HG03460 (cell line): ENCODE results near the gene RGL1.

Experiments
- ATAC-seq: cut with Tn5 transposase; IDR thresholded peaks from one replicate; pipeline ENCODE4 v1.9.1; 2021; ENCODE audit not compliant: unreplicated experiment

The RGL1 gene

DNA sequence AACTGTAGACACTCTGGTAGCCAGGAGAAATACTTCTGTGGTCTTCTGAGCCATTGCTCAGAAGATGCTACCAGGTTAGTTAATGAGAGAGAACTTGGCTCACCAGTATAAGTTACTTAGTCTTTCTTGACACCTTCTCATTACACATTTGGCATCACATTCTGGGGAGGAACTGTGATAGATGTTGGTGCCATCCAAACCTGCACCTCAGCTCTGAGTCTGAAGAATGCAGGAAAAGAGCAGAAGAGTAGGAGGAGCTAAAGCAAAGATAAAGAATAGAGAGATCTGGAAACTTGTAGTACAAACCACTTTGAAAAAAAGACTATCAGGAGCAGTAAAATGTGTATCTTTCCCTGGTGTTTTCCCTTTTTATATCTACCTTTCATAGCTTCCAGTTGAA is 58.9 kb downstream of the RGL1 start:
- no peak for ATAC-seq

DNA sequence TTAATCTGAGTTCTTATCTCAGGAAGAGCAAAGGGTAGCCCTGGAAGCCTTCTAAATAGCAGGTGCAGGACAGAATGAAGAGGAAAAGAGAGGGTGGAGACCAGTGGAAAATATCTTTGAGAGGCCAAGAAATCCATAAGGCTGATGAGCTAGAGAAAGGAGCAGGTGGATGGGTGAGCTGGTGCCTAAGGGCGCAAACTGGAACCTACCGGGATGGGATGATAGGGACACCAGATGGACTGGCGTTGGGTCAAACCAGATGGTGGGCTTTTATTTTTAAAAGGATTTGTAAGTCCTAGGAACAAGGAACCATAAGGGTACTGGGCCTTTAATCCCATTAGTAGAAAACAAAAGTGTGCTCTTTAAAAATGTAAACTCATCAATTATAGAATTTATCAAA is 59.7 kb downstream of the RGL1 start:
- ATAC-seq: no peak

DNA sequence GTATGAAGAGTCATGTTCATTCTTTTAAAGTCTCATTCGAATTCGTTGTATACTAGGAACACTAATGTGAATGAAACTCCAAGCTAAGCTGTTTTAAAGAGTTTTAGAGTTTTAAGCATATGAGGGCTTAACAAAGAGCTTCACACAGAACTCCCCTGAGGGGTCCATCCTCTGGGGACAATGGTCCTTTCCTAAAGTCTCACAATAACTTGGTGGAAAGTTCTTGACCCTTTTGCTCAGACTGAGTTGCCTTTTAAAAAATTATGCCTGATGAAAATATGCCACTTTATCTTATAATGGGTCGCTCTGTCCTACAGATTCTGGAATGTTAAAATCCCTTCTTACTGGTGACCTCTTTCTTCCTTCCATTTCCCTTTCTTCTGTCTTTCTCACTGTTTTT is 64.3 kb downstream of the RGL1 start:
- no peak for ATAC-seq

DNA sequence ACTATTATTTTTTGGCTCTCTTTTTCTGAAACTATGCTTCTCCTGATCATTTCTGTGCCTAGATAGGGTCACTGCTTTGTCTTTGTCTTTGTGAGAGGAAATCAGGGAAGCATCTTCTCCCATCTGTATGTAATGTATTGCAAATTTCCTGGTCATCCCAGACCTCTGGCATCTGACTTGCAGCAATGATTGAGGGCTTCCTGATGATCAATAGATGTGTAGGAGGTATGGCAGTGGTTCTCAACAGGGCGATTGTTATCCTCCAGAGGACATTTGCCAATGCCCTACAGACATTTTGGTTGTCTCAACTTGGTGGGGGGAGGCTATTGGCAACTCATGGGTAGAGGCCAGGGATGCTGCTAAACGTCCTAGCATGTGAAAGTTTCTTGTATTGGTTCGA is 64.7 kb downstream of the RGL1 start:
- no peak for ATAC-seq

DNA sequence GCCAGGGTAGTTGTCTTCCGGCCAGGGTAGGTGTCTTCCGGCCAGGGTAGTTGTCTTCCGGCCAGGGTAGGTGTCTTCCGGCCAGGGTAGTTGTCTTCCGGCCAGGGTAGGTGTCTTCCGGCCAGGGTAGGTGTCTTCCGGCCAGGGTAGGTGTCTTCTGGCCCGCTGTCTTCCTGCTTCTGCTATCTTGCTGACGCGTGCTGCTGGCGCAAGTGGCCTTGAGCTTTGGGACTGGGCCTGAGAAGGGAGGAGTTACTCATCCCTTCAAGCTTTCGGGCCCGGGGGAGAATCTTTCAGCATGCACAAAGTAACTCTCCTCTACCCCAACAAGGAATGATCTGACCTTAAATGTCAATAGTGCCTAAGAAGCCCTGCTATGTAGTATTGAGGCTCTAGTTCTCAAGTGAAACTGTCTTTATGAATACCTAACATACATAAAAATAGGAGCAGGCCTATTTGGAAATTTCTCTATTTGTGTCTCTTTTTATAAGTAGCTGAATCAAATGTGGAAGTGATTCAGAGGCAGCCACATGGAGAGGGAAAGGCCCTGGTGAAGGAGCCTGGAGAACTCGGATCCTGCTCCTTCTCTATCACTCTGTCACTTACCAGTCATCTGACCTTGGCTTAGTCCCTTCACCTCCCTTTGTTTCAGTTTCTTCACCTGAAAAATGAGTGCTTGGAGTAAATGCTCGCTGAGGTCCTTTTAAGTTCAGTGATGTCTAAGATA is 65.6 kb downstream of the RGL1 start:
- ATAC-seq: no peak

DNA sequence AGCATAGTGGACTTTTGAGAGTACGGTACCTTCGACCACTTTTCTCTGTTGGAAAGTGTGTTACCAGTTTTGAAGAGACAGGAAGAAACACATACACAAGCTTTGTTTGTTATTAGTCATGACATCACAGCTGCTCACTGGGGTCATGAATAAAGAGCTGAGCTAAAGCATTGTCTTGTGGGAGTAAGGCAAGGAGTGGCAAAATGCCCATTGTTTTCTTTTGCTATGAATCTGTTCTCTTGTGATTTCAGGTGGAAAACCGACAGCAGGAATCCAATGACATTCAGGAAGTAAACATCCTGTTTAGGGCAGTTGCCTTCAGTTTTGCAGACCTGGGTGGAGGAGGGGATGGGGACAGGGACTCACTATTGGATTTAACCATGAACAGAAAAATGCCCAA is 66.2 kb downstream of the RGL1 start:
- no peak for ATAC-seq

DNA sequence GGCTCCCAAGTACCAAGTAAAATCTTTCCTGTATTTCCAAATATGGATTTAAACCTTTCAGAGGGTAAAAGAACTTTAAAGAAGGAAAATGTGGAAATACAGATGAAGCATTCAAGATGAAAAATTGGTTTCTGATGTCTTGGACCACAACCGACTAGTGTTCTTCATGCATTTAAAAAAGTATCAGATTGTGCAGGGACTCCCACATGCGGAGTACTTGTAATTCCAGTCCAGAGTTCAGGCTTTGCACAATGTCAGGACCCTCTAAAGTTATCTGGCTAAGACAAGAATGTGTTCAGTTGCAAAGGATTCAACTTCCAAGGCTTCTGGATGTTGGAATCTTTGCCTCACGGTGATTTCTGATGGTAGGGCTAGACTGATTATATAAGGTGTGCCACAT is 66.7 kb downstream of the RGL1 start:
- ATAC-seq: no peak

DNA sequence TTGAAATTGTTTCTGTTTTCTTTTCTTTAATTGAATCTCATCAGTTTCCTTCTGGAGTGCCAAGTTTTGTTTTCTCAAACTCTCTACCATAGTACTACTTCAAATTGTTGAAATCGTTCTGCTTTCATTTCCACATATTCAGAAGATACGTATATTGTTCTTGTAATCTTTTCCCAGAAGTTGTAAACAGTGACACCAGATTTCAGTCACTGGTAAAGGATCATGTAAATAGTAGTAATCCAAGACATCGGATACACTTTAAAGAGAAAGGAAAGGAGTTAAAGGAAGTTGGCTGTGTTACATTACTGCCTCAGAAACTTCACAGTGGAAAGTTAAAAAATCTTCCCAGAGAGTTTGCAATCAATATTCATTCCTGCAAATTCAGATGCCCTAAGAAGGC is 67.5 kb downstream of the RGL1 start:
- ATAC-seq: no peak

DNA sequence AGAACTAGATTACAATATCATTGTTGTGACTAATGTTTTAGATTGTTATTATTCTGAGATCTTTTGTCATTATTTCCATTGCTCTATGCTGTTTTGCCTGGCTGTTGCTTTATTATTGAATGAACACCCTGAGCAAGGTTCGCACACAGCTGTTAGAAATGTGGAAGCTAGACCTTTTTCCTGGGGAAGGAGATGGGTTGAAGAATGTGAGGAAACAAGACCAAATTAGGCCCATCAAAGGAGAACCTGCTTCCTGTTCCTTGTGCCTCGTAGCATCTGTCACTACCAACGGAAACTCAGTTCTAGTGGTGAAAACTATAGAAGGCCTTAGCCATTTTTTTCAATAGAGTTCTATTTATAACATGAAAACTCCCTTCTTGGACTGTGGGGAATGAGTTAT is 68.7 kb downstream of the RGL1 start:
- ATAC-seq: no peak

DNA sequence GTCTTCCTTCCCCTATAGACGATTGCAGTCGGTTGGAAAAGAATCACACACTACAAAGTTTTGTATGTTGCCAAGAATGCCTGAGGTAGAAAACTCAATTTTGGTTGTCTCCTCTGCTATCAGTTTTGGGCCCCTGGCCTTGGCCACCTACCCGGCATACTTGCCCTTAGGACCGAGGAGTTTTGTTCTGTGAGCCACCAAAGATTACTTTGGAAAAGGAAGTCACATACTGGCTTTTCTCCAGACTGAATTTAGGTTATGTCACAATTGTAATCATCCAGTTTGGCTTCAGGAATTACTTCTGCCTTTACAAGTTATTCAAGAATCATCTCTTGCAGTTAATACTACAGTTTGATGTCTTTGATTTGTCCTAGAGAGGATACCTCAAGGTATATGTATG is 71.4 kb downstream of the RGL1 start:
- no peak for ATAC-seq

DNA sequence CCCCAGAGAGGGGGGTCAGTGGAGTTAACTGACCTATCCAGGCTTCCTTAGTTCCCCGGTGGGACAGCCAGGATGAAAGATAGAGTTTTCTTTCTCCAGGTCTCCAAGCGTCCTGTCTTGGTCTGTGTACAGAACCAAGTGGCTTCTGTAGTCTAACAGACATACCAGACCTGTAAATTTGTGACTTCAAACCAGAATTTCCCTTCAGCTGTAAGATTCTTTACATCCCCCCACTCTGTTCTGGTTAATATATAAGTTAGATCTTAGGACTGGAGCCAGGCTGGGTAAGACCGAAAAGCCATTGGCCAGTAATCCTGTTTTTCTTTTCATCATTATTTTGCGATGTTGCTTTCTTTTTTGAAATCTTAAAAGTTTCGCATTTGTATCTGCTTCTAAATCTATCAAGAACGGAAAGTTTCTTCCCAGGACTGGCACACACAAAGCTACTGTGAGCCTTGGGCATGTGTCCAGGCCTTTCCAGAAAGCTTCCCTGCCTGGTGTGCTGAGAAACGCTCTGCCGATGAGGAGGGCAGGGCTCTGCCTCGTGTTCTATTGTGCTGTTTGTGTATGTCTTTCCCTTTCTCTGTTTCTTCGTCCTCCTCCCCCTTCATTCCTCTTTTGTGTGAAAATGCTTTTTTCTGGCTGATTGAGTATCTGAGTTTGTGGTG is 72.3 kb downstream of the RGL1 start:
- no peak for ATAC-seq

DNA sequence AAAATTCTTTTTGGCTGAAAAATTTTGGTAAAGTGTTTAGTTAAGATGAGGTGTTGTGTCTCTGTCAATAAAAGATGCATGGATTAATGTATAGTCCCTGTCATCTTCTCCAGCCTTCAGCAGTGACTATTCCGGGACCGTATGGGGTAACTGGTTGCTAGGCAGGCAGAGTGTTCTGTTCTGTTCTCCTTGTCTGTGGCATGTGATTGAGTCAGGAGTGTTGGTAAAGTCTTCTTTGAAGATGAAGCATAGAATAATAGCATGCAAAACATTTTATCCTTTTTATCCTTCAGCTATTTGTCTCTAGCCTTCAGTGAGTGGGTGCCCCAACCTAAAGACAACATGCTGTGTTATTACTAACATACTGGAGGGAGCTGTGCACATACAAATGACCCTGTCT is 74.6 kb downstream of the RGL1 start:
- no peak for ATAC-seq

DNA sequence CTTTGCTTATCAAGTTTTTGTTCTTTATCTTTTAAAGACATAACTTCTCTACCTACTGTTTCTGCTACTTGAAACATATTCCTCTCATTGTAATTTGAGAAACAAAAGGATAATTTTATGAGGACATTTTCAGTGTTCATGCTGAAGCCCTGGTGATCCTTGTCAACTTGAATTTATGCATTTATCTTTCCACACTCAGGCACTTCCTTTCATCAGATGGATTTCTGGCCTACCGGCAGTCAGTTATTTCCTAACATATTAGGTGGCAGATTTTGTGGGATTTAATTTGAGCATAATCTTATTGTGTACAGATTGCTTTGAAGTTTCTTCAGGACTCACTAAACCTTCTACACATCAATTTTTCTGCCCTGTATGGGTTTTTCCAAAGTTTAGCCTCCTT is 75.0 kb downstream of the RGL1 start:
- ATAC-seq: no peak

DNA sequence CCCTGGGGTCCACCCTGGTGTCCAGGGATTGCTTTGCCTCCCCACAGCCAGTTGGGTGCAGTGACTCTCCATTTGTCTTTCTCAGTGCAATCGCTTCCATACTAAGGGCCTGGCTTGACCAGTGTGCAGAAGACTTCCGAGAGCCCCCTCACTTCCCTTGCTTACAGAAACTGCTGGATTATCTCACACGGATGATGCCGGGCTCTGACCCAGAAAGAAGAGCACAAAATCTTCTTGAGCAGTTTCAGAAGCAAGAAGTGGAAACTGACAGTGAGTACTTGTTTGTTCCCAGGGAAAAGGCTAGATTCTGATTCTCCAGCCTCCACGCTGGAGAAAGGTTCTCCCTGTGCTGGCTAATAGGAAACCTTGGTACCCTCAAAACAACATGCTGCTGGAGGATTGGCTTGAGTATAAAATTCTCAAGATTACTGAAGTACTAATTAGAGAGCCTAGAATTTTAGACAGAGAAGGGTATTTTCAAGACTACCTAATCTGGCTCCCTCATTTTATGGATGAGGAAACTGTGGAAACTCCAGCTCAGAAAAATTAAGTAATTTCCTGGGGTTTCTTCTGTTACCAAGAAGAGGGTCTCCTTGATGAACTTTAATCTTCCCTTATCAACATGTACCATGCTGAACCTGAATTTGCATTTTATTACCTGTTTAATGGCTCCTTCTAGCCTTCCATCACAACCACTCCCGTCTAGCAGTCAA is 75.8 kb downstream of the RGL1 start:
- no peak for ATAC-seq

DNA sequence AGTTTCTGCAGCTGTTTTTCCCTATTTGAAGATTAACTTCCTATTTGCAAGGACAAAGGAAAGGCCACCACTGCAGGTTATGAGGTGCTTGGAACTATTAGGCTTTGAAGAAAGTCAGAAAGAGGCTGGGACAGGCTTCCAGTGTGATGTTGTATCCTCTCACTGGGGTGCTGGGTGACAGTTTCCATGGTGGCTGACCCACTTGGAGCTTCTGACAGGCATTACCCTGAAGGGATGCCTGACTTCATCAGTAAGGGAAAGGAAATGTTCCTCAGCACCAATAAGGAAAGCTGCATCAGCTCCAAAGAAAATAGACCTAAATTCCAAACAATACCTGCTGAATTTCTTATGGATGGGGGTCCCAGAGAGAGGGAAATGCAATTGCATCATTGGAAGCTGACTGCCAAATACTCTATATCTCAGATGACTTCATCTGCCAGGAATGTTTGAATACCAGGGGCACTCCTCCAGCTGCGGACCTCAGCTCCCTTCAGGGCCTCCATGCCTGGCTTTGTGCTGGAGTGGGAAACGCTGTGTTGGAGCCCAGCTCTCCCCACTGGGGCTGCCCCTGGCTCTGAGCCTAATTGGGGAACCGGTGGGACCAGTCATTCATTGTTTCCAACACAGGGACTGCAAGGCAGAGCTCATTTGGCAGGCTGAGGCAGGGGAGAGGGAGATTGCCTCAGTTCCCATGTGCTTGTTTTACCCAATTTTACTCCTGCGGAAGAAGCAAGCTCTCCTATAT is 76.6 kb downstream of the RGL1 start:
- no peak for ATAC-seq

DNA sequence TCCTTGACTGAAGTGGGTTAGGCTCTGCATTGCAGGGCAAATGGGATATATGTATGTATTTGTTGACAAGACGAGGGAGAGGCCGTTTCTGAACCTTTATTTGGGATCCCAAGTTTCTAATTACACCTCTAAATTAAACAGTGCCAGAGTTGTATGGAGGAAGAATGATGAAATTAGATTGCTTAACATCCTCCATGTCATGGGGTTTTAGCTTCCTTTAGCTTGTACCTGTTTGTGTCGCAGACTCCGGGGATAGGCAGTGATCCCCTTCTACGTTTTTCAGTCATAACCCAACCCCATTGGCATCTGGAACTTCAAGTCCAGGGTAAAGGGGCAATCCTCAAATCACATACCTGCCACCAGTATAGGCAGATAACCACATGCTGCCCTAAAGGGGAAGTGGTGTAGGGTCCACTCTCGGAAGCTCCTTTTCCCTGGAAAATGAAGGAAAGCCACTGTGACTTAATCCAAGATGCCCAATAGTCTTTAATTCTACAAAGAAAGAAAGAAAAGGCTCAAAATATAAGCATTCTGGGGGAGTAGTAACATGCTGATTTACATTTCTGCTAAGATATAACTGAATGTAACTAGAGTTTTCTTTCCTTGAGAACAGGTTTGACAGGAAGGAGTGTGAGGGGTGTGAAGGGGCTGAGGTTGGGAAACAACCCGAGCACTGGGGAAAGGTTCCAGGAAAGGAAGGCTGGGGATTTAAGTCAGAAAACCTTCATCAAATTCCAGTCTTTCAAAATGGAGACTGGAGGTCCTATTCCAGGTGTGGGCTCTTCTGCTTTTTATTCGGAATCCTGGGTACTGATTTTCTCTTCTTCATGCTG is 77.6 kb downstream of the RGL1 start:
- no peak for ATAC-seq

DNA sequence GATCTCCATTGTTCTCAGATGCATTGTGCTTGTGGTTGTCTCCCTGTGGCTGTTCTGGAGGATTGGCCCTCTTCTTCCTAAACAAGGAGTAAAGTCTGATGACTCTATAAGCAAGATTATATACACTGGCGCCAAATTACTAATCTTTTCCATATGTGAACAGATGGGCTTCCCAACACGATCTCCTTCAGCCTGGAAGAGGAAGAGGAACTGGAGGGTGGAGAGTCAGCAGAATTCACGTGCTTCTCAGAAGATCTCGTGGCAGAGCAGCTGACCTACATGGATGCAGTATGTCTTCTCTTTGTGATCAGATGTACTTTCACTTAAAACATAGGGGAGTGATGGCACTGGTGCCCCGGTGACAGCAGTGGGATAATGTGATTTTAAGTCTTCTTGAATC is 78.7 kb downstream of the RGL1 start:
- ATAC-seq: no peak

DNA sequence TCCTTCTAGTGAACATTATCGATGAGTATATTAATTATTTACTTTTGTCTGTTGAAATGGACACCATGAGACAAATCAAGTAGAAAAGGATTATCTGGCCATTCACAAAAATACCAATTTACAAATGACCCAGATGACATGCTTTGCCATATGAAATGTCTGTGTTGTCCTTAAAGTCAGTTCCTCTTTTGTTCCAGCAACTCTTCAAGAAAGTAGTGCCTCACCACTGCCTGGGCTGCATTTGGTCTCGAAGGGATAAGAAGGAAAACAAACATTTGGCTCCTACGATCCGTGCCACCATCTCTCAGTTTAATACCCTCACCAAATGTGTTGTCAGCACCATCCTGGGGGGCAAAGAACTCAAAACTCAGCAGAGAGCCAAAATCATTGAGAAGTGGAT is 79.6 kb downstream of the RGL1 start:
- ATAC-seq: no peak

DNA sequence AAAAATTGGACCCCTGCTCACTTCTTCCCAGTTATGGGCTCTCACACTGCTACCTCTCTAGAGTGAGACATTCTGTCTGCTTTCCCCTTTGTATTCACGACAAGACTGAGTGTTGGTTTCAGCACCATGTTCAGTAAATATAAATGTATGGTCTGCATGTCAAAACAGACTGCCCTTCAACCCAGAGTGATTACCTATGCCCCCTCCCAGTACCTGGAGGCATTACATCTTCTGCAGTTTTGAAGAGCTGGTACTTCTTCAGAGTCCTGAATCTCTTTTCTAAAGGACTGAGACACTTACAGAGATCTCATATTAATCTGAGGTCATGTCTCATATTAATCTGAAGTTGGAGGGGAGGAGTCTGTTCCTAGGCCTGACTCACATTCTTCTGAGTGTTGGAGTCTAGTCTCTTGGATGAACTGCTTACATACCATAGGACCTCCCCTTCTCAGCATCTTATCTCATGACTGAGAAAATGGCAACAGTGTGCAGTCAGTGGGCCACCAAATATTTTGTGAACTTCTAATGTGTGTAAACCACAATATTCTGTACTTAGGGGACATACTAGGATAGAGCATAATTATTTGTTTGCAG is 80.3 kb downstream of the RGL1 start:
- ATAC-seq: no peak

DNA sequence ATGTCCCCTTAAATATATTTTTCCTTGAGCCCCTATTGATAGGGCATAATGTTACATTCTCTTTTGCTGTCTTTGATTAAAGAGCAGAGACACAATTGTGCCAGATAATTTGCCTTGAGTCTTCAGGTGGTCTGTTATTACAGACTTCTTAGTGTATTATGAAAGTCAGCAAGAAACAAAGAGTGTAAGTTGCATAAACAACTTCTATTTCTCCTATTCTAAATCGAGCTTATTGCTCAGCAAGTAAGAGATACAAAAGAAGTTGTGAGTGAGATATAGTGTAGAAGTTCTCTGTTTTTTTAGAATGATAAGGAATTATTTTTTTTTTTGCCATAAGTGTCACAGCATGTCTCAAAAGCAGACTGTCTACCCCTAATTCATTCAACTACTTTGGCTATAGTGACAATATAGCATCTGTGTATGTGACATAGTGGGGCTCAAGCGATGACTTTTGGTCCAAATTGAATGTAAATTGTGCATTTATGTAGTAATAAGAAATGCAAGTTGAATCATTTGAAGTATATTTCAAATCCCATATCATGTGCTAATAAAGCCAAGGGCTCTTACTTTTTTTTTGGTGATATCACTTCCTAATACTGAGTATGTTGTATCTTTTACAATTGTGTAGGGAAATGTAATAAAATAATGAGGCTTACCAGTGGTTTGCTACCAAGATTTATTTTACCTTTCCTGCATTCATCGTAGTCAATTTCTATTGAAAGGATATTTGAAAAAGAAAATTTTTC is 81.3 kb downstream of the RGL1 start:
- no peak for ATAC-seq
